Progenitor cell of endocrine pancreas (in vitro differentiated cells): ENCODE measurements around the gene BCAS3. TPM values are rescaled to one million over a fixed set of nuclear protein-coding genes. Genes with fewer than 3 reads are reported as not detected.
"Not testable (repeated sequence)": the region's sequence is repeated elsewhere in the genome, so short reads cannot be mapped to it uniquely, and the experiment has no call there.

Source experiments
- DNase-seq: peaks from one replicate; pipeline ENCODE4 v3.0.0; 2021; ENCODE audit warnings: low spot score; ENCODE audit not compliant: unreplicated experiment
- H3K27ac Mint-ChIP-seq: 2 replicates; pipeline ENCODE4 v1.8.0; 2021; ENCODE audit warnings: mild to moderate bottlenecking, moderate library complexity, mixed read lengths
- H3K27me3 Mint-ChIP-seq: 2 replicates; pipeline ENCODE4 v1.8.0; 2021; ENCODE audit warnings: mixed read lengths
- H3K36me3 Mint-ChIP-seq: 2 replicates; pipeline ENCODE4 v1.8.0; 2022; ENCODE audit warnings: mixed read lengths; ENCODE audit not compliant: insufficient read depth
- H3K4me1 Mint-ChIP-seq: 2 replicates; pipeline ENCODE4 v1.8.0; 2021; ENCODE audit warnings: low read depth, mixed read lengths
- H3K4me3 Mint-ChIP-seq: 2 replicates; pipeline ENCODE4 v1.8.0; 2021; ENCODE audit warnings: low read depth, mild to moderate bottlenecking, moderate library complexity, mixed read lengths
- H3K9me3 Mint-ChIP-seq: 2 replicates; pipeline ENCODE4 v1.8.0; 2021; ENCODE audit warnings: low read depth, mixed read lengths
- total RNA-seq: library from RNA; stranded (reverse); gene quantifications from 2 replicates; pipeline ENCODE4 v1.2.1, GENCODE V29; 2021
- TF ChIP-seq, protein P1 (sequence below): fragments of 200-600 bp; sonication (generic); IDR thresholded peaks from one replicate; pipeline ENCODE4 v1.5.0; 2021; ENCODE audit warnings: antibody characterized with exemption, mild to moderate bottlenecking; ENCODE audit not compliant: unreplicated experiment

BCAS3 gene
- total RNA-seq, 1 donor from 2014 or later, result 36.1 TPM

- TF ChIP-seq, protein P1, sequence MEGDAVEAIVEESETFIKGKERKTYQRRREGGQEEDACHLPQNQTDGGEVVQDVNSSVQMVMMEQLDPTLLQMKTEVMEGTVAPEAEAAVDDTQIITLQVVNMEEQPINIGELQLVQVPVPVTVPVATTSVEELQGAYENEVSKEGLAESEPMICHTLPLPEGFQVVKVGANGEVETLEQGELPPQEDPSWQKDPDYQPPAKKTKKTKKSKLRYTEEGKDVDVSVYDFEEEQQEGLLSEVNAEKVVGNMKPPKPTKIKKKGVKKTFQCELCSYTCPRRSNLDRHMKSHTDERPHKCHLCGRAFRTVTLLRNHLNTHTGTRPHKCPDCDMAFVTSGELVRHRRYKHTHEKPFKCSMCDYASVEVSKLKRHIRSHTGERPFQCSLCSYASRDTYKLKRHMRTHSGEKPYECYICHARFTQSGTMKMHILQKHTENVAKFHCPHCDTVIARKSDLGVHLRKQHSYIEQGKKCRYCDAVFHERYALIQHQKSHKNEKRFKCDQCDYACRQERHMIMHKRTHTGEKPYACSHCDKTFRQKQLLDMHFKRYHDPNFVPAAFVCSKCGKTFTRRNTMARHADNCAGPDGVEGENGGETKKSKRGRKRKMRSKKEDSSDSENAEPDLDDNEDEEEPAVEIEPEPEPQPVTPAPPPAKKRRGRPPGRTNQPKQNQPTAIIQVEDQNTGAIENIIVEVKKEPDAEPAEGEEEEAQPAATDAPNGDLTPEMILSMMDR, result no peak
- peaks cover 13% of the 10 kb centered on the region for H3K36me3 Mint-ChIP-seq
- no peaks in the 10 kb centered on the region for H3K4me1 Mint-ChIP-seq
- H3K27me3 Mint-ChIP-seq, result no peaks in the 10 kb centered on the region
- no peak overlapping the region for H3K27ac Mint-ChIP-seq
- peaks cover 22% of the 10 kb centered on the region for H3K9me3 Mint-ChIP-seq
- DNase-seq, result no peak
- no peak overlapping the region for H3K4me3 Mint-ChIP-seq
Measured at GRCh38 chr17:60766778-60767190, 89.1 kb downstream of the BCAS3 start.

- H3K27me3 Mint-ChIP-seq, result no peaks in the 10 kb centered on the region
- no peak overlapping the region for H3K4me3 Mint-ChIP-seq
- H3K9me3 Mint-ChIP-seq, result peaks cover 15% of the 10 kb centered on the region
- no peak for DNase-seq
- H3K36me3 Mint-ChIP-seq, result peaks cover 8% of the 10 kb centered on the region
- TF ChIP-seq, protein P1, result no peak
- H3K27ac Mint-ChIP-seq, result no peak overlapping the region
- H3K4me1 Mint-ChIP-seq, result no peaks in the 10 kb centered on the region
Measured at GRCh38 chr17:60767744-60768308, 90.2 kb downstream of the BCAS3 start.

GRCh38 chr17:60769327-60769726 lies 91.7 kb downstream of the BCAS3 start:
- H3K27ac Mint-ChIP-seq, result no peak overlapping the region
- TF ChIP-seq, protein P1, result no peak
- H3K36me3 Mint-ChIP-seq, result peaks cover 7% of the 10 kb centered on the region
- H3K4me3 Mint-ChIP-seq, result no peak overlapping the region
- peaks cover 9% of the 10 kb centered on the region for H3K9me3 Mint-ChIP-seq
- H3K4me1 Mint-ChIP-seq, result no peaks in the 10 kb centered on the region
- H3K27me3 Mint-ChIP-seq, result no peaks in the 10 kb centered on the region
- no peak for DNase-seq

DNA sequence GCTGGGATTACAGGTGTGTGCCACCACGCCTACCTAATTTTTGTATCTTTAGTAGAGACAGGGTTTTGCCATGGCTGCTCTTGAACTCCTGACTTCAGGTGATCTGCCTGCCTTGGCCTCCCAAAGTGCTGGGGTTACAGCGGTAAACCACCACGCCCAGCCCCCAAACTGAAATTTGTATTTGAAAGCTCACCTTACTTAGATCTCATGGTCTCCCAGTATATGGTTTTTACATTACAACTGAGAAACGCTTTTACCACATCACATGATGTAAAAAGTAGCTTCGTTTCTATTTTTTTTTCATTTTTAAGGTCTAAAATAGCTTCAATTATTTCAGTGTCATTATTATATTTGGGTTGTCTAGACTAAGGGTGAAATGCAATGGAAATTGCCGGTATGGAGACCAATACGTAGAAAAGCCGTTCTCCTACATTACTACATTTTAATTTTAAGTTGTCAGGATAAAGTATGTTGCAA lies 93.3 kb downstream of the BCAS3 start:
- no peak overlapping the region for H3K27ac Mint-ChIP-seq
- no peaks in the 10 kb centered on the region for H3K27me3 Mint-ChIP-seq
- no peak overlapping the region for H3K4me3 Mint-ChIP-seq
- TF ChIP-seq, protein P1, result no peak
- no peak for DNase-seq
- H3K36me3 Mint-ChIP-seq, result peaks cover 5% of the 10 kb centered on the region
- no peaks in the 10 kb centered on the region for H3K4me1 Mint-ChIP-seq
- peaks cover 2% of the 10 kb centered on the region for H3K9me3 Mint-ChIP-seq

DNA sequence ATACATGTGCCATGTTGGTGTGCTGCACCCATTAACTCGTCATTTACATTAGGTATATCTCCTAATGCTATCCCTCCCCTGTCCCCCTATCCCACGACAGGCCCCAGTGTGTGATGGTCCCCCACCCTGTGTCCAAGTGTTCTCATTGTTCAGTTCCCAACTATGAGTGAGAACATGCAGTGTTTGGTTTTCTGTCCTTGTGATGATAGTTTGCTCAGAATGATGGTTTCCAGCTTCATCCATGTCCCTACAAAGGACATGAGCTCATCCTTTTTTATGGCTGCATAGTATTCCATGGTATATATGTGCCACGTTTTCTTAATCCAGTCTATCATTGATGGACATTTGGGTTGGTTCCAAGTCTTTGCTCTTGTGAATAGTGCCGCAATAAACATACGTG lies 94.0 kb downstream of the BCAS3 start:
- not testable (repeated sequence) for H3K4me1 Mint-ChIP-seq, H3K27ac Mint-ChIP-seq, H3K36me3 Mint-ChIP-seq, DNase-seq, H3K9me3 Mint-ChIP-seq, H3K27me3 Mint-ChIP-seq, H3K4me3 Mint-ChIP-seq

DNA sequence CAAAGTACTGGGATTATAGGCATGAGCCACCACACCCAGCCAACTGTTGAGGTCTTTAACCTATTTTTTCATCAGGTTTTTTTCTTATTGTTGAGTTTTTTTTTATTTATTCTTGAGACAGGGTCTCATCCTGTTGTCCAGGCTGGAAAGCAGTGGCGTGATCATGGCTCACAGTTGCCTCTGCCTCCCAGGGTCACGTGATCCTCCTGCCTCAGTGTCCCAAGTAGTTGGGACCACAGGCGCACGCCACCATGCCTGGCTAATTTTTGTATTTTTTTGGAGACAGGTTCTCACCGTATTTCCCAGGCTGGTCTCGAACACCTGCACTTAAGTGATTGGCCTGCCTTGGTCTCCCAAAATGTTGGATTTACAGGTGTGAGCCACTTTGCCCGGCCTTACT lies 95.9 kb downstream of the BCAS3 start:
- TF ChIP-seq, protein P1, result no peak
- Mint-ChIP-seq H3K27me3 (no peaks in the 10 kb centered on the region), H3K27ac (no peak overlapping the region), H3K4me1 (no peaks in the 10 kb centered on the region), H3K9me3 (no peaks in the 10 kb centered on the region), H3K4me3 (no peak overlapping the region), H3K36me3 (no peaks in the 10 kb centered on the region)
- DNase-seq, result no peak
